NK-92 (cell line): ENCODE results near the gene TMEM176A.

Source experiments
- DNase-seq: peaks from one replicate; lab custom pipeline; 2025; ENCODE audit not compliant: unreplicated experiment; lab: John Stamatoyannopoulos, UW

The TMEM176A gene

GRCh38 chr7:150846291-150847115 is 45.9 kb downstream of the TMEM176A start:
- no peak for DNase-seq

- DNase-seq: no peak
These were observed 47.0 kb downstream of the TMEM176A start for GRCh38 chr7:150847536-150847935.

GRCh38 chr7:150848111-150848510 is 47.5 kb downstream of the TMEM176A start:
- no peak for DNase-seq

GRCh38 chr7:150848561-150849115 is 48.1 kb downstream of the TMEM176A start:
- DNase-seq: no peak

GRCh38 chr7:150849204-150849775 is 48.7 kb downstream of the TMEM176A start:
- DNase-seq: no peak

- no peak for DNase-seq
These were observed 49.7 kb downstream of the TMEM176A start for GRCh38 chr7:150850273-150850672.

GRCh38 chr7:150851492-150852370 is 51.2 kb downstream of the TMEM176A start:
- no peak for DNase-seq

GRCh38 chr7:150852371-150852905 is 51.9 kb downstream of the TMEM176A start, which contains the start of gene AOC1:
AOC1 (plus strand) TSS chr7:150852517; CDS start chr7:150856471, 3,954 bp downstream.
- DNase-seq: no peak

- no peak for DNase-seq
These were observed 53.8 kb downstream of the TMEM176A start for GRCh38 chr7:150854066-150855000.
